Hematopoietic multipotent progenitor cell (in vitro differentiated cells): Measurements from ENCODE around the gene CNKSR1. TPM values are rescaled to one million over a fixed set of nuclear protein-coding genes. Genes with fewer than 3 reads are reported as not detected.
"Not testable (repeated sequence)": the region's sequence is repeated elsewhere in the genome, so short reads cannot be mapped to it uniquely, and the experiment has no call there.

Source experiments
- DNase-seq, 3 donors: peaks; one replicate each; pipeline ENCODE4 v3.0.0-alpha.2; 2011 to 2015; ENCODE audit warnings: low read depth in 2 of 3, low spot score in 2 of 3
- total RNA-seq: library from RNA; depleted of rRNA; stranded (reverse); fragments of >200 nt; gene quantifications from one replicate; pipeline ENCODE4 v1.2.3, GENCODE V29; 2012

The CNKSR1 gene
- total RNA-seq, 1 donor, result 5.9 TPM

DNA sequence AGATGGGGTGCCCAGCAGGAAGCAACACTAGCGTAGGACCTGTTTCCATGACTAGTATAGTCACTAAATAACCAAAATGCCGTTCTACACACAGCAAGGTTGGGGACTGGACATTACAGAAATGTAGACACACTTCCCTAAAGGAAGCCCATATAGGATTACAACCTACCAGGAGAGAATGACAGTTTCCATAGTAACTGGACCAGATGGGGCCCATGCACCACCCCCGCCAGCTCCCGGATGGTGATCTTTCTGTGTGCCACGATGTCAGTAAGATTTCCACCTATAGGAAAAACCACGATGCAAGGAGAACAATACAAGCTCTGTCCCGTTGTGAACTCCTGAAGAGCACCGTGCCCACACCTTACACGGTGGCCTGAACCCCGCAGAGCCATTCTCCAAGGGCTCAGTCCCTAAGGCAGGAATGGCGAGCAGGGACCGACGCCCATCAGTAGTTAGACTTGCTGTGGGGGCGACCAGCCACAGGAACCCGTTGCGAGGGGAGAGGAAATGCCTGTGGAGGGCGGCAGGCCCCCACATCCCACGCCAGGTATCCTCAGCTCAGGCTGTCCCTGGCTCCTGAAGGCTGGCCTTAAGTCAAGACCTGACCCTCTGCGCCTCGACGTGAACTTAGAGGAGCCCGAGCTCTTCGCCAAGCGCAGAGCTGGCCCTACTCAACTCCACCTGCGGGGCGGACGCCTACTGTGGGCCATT, 43.1 kb downstream of the CNKSR1 start:
- DNase-seq, result no peak

DNA sequence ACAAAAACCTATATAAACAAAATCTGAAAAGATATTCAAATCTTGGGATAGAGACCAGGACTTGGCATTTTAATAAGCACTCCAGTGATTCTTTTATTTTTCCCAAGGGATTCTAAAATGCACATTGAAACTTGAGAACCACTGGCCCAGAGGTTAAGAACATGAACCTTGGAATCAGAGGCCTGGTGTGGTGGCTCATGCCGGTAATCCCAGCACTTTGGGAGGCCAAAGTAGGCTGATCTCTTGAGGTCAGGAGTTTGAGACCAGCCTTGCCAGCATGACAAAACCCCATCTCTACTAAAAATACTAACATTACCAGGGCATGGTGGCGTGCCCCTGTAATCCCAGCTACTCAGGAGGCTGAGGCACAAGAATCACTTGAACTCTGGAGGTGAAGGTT, 43.8 kb downstream of the CNKSR1 start:
- no peak for DNase-seq

DNA sequence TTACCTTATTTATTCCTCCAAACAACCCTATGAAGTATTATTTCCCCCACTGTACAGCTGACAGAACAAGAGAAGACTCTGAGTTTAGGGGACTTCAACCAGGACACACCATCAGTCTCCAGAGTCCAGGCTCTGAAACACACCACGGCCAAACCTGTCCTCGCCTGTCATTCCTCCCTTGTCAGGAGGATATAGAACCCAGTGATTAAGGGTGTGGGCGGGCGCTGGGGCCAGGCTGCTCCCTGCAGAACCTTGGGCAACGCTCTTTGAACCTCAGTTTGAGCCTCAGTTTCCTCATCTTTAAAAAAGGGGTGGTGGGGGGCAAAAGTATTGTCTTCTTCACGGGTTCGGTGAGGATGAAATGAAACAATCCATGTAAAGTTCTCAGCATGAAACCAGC, 47.3 kb downstream of the CNKSR1 start:
- DNase-seq, result no peak

DNA sequence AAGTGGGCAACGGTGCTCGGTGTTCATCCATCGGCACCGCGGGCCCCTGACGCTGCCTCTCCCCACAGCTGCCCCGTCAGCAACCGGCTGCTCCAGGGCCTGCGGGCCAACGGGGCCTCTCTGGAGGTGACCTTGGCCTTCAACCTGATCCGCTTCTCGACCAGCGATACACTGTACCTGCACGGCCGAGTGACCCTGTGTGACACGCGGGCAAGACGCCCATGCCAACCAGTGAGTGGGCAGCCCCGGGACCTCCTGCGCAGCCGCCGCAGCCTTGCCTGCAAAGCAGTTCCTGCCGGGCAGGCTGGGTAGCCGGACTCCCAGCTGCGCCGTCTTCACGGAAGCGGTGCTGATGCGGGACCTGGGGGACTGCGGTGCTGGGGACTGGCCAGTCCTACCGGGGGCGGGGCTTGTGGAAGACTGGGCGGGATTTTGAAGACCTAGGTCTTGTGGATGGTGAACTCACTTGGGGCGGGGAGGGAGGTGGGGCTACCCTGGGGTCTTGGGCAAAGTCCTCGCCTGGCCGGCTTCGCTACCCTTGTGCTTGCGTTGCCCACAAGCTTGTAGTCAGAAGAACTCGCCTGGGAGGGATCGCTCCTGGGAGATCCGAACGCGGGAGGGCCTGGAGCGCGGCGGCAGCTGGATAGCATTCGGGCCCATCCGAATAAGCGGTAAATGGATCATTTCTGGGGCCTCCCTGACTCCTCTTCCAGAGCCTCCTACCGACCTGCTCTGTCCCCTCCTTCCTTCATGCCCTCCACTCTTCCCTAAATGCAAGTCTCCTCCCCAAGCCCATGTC, 47.9 kb downstream of the CNKSR1 start:
- DNase-seq, result peak in 2 of 3 donors; percentile 56 to 59

DNA sequence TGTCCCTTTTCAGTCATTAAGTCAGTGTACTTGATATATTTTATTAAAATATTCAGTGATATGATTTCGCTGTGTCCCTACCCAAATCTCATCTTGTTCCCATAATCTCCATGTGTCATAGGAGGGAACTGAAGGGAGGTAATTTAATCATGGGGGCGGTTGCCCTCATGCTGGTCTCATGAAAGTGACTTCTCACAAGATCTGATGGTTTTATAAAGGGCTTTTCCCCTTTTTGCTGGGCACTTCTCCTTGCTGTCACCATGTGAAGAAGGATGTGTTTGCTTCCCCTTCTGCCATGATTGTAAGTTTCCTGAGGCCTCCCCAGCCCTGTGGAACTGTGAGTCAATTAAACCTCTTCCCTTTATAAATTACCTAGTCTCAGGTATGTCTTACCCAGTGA, 53.4 kb downstream of the CNKSR1 start:
- not testable (repeated sequence) for DNase-seq

DNA sequence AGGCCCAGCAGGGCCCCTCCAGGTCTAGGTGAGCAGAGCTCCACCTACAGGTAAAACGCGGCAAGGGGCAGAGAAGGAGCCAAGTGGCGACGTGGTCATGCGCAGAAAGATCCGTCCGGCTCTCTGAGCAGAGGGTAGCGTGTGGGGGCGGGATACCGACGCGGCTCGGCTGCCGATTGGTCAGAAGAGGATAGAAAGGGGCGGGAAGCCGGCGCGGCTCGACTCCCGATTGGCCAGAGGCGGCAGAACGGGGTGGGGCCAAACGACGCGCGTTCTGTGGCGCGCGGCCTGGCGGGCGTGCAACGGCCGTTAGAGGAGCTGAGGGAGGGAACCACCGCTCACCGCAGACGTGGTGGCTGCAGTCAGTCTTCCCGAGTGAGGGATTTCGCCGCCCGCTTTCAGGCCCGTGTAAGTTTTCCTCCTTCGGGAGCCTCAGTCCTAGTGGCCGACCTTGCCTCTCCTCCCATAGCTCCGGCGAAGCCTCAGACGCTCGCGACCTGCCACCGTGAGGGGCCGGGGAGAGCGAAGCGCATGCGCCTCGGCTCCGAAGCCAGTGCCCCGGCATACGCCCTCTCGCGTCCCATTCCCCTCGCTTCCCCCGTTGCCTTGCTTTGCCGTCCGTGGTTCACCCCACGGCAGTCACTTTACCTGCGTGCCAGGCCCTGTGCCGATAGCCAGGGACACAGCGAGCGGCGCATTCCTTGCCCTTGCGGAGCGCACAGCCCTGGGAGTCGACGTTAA, 56.8 kb downstream of the CNKSR1 start, which contains the start of gene CEP85:
TSS of gene CEP85 (plus strand) at position 298 of the 741 bp plus-strand sequence. CDS start 5,584 bp downstream, outside the sequence.
- DNase-seq, result peak; percentile 94 to 98 (median 97)

DNA sequence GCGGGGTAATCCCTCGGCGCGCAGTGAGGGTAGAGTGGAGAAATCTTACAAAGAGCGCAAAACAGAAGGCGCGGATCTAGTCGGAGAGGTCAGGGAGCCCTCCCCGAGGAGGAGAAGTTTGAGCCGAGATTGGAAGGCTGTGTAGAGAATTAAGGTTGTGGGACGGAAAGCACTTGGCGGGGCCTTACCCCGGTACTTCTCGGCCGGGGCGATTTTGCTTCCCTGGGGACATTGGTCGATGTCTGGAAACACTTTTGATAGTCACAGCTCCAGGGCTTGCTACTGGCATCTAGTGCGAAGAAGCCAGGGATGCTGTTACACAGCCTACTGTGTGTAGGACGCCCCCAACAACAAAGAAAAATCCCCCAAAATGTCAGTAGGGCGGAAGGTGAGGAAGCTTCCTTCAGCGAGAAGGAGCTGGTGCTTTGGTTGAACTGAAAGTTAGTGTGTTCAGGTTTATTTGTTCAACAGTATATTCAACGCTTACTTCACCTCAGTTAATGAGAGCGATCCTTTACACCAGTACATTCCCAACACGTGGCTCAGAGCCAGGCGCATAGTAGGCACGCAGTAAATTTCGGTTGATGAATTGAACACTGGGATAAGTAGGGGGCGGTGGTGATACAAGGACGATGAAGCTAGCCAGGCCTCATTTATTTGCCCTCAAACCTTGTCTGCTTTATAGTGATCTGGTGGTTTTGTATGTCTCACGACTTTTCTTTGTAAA, 57.5 kb downstream of the CNKSR1 start:
- peak; percentile 13 to 37 (median 26) for DNase-seq

DNA sequence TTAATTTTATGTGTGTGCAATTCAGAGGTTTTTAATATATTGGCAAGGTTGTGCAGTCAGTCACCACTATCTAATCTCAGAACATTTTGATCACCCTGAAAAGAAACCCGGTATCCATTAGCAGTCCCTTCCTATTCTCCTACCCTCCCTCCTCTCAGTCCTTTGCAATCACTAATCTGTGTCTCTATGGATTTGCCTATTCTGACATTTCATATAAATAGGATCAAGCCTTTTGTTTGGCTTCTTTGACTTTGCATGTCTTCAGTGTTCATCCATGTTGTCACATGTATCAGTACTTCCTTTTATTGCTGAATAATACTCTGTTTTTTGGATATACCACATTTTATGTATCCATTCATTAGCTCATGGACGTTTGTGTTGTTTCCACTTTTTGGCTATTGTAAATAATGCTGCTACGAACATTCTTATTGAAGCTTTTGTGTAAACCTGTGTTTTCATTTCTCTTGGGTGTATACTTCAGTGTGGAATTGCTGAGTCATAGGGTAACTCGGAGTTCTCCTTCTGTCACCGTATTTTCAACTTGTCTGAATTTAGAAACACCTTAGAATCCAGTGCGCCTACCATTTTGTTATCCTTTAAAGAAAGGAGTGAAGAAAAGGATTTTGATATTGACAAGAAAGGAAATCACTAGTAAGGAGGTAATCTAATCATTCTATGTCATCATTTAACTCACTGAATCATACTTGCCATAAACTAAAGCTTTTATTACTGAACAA, 60.1 kb downstream of the CNKSR1 start:
- peak in 2 of 3 donors; percentile 40 to 50 for DNase-seq

Other genes starting within 250 kb of the CNKSR1 start
- gene PAFAH2, start 179.4 kb upstream of the CNKSR1 start, total RNA-seq, result 6.5 TPM
- gene EXTL1, start 155.7 kb upstream of the CNKSR1 start, total RNA-seq, result under 0.01 TPM
- gene SLC30A2, start 131.4 kb upstream of the CNKSR1 start, total RNA-seq, result under 0.01 TPM
- gene TRIM63, start 109.9 kb upstream of the CNKSR1 start, total RNA-seq, result not detected
- gene PDIK1L, start 65.7 kb upstream of the CNKSR1 start, total RNA-seq, result 8.6 TPM
- gene FAM110D, start 18.4 kb upstream of the CNKSR1 start, total RNA-seq, result 0.81 TPM
- gene C1orf232, start 8.5 kb upstream of the CNKSR1 start, total RNA-seq, result not detected
- 55.2 TPM for gene ZNF593, start 7.6 kb upstream of the CNKSR1 start, total RNA-seq
- gene ZNF593OS, start 5.7 kb upstream of the CNKSR1 start, total RNA-seq, result not detected
- gene CATSPER4, start 13.1 kb downstream of the CNKSR1 start, total RNA-seq, result not detected
- gene CEP85, start 56.7 kb downstream of the CNKSR1 start, total RNA-seq, result 29.4 TPM
- 77.0 TPM for gene SH3BGRL3, start 102.6 kb downstream of the CNKSR1 start, total RNA-seq
- 18.6 TPM for gene UBXN11, start 129.1 kb downstream of the CNKSR1 start, total RNA-seq
- 227 TPM for gene CD52, start 140.5 kb downstream of the CNKSR1 start, total RNA-seq
- gene CRYBG2, start 176.6 kb downstream of the CNKSR1 start, total RNA-seq, result under 0.01 TPM
- 0.27 TPM for gene ZNF683, start 195.3 kb downstream of the CNKSR1 start, total RNA-seq
- gene LIN28A, start 233.3 kb downstream of the CNKSR1 start, total RNA-seq, result under 0.01 TPM